HepG2 (cell line): ENCODE results near the gene MEI1. TPM values are rescaled to one million over a fixed set of nuclear protein-coding genes. Genes with fewer than 3 reads are reported as not detected.

Experiments
- CHD4 ChIP-seq: fragments of 200-600 bp; sonication (generic); IDR thresholded peaks from 2 replicates; pipeline ENCODE4 v1.7.0; 2017; ENCODE audit warnings: mild to moderate bottlenecking, low read length, borderline replicate concordance
- FOXM1 ChIP-seq: sonication (generic); formaldehyde crosslinking; IDR thresholded peaks from 2 replicates; pipeline ENCODE4 v1.5.0; 2020; ENCODE audit warnings: missing genetic modification reagents
- HNF4A ChIP-seq: sonication (generic); formaldehyde crosslinking; IDR thresholded peaks from 2 replicates; pipeline ENCODE4 v1.4.0; 2020; ENCODE audit warnings: missing genetic modification reagents
- KDM5A ChIP-seq: fragments of 200-600 bp; sonication (generic); IDR thresholded peaks from 2 replicates; pipeline ENCODE4 v1.7.0; 2018; ENCODE audit warnings: antibody characterized with exemption, mild to moderate bottlenecking, low read length, borderline replicate concordance
- NR2C2 ChIP-seq: sonication (generic); formaldehyde crosslinking; IDR thresholded peaks from 2 replicates; pipeline ENCODE4 v1.4.0; 2020; ENCODE audit warnings: missing genetic modification reagents, mild to moderate bottlenecking, moderate library complexity, borderline replicate concordance
- ZBTB40 ChIP-seq, 2 experiments: fragments of 450-650 bp in 1 of 2; sonication (generic) in 1 of 2; formaldehyde crosslinking in 1 of 2; IDR thresholded peaks; 2 replicates each; pipeline versions ENCODE4 v1.6.1 to v1.8.0; 2016 to 2022; ENCODE audit warnings: antibody characterized with exemption in 1 of 2, mild to moderate bottlenecking in 1 of 2, missing genetic modification reagents in 1 of 2
- ZBTB46 ChIP-seq: sonication (generic); formaldehyde crosslinking; IDR thresholded peaks from 2 replicates; pipeline ENCODE4 v1.4.0; 2020; ENCODE audit warnings: mild to moderate bottlenecking, missing genetic modification reagents, borderline replicate concordance
- ZNF34 ChIP-seq: sonication (generic); formaldehyde crosslinking; IDR thresholded peaks from 2 replicates; pipeline ENCODE4 v1.4.0; 2020; ENCODE audit warnings: mild to moderate bottlenecking, missing genetic modification reagents, borderline replicate concordance
- ZNF557 ChIP-seq: sonication (generic); formaldehyde crosslinking; IDR thresholded peaks from 2 replicates; pipeline ENCODE4 v1.4.0; 2020; ENCODE audit warnings: missing genetic modification reagents
- polyA plus RNA-seq, 8 experiments: library from polyadenylated mRNA; depleted of rRNA in 3 of 8; stranded (reverse) in 7 of 8; unstranded in 1 of 8; fragments of >200 nt; fragmentation: Illumina TruSeq in 4 of 8; extraction: Trizol in 4 of 8; gene quantifications; 2 replicates each; pipeline versions ENCODE4 v1.2.1 to v1.2.3, GENCODE V29; 2011 to 2016; ENCODE audit warnings: low read depth in 4 of 8, missing spikeins in 1 of 8, mixed read lengths in 1 of 8; ENCODE audit not compliant: insufficient read depth in 1 of 8
- total RNA-seq, 5 experiments: library from RNA; depleted of rRNA; stranded (reverse); fragments of >200 nt; fragmentation: Illumina TruSeq; extraction: Trizol; gene quantifications; 2 replicates each; pipeline ENCODE4 v1.2.3, GENCODE V29; 2016; ENCODE audit warnings: low read depth in 1 of 5
- TF ChIP-seq, protein P1 (sequence below): sonication (generic); formaldehyde crosslinking; IDR thresholded peaks from 2 replicates; pipeline ENCODE4 v1.4.0; 2020; ENCODE audit warnings: missing genetic modification reagents
- TF ChIP-seq, protein P2 (sequence below): sonication (generic); formaldehyde crosslinking; IDR thresholded peaks from 2 replicates; pipeline ENCODE4 v1.4.0; 2020; ENCODE audit warnings: mild to moderate bottlenecking, missing genetic modification reagents, borderline replicate concordance

MEI1 gene
- total and polyA plus RNA-seq, 2 of the 13 experiments (the other 11 are each of a cell fraction or from before 2014, with no cell fraction given), result 0.75 to 1.9 TPM

DNA sequence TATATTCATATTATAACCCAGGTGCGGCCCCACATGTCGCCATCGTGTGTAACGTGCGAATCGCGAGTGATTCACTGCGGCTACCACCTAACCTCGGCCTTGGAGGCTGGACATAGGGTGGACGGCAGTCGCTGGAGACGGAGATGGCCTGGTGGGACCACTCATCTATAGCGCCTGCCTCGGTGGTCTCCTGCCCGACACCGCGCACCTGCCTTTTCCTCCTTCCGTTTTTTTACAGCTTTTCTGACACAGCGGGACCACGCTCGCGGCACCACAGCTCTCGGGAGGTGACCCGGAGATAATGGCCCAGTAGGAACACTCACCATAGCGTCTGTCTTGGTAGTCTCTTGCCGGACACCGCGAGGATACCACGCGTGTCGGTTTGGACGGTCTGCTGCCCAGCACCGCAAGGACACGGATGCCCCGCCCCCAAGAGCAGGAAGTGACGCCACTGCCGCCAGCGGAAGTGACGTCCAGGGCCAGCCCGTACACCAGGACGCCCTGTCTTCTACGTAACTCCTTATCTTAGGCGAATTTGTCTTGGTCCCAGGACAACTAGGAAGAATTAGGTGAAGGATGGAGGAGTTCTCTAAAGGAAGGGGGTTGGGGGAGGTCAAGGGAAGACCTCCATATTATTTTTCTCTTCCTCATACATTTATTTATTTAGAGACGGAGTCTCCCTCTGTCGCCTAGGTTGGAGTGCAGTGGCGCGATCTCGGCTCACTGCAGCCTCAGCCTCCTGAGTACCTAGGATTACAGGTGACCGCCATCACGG lies 17.1 kb upstream of the MEI1 start (continued):
- TF ChIP-seq FOXM1 (CRISPR knock-in tag), result no peak
- peak; percentile 77 for TF ChIP-seq ZBTB40 (IDR thresholded peaks at IDR 0.05)
- TF ChIP-seq ZBTB40 (CRISPR knock-in tag; IDR thresholded peaks at IDR 0.05), result 0 out of 2 replicates have a peak, but pooled peaks have one; percentile 37
- peak; percentile 94 for TF ChIP-seq KDM5A
- no peak for TF ChIP-seq ZBTB46 (CRISPR knock-in tag)
- TF ChIP-seq, protein P1, sequence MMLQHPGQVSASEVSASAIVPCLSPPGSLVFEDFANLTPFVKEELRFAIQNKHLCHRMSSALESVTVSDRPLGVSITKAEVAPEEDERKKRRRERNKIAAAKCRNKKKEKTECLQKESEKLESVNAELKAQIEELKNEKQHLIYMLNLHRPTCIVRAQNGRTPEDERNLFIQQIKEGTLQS (CRISPR knock-in tag), result 0 out of 2 replicates have a peak, but pooled peaks have one; percentile 51
- peak; percentile 68; the same call in 1 of the 2 replicates for TF ChIP-seq NR2C2 (CRISPR knock-in tag)
- no peak; the same call in 1 of the 2 replicates for TF ChIP-seq HNF4A
- no peak for TF ChIP-seq ZNF34 (CRISPR knock-in tag)
- TF ChIP-seq ZNF557 (CRISPR knock-in tag), result no peak
- TF ChIP-seq CHD4, result no peak
- TF ChIP-seq, protein P2, sequence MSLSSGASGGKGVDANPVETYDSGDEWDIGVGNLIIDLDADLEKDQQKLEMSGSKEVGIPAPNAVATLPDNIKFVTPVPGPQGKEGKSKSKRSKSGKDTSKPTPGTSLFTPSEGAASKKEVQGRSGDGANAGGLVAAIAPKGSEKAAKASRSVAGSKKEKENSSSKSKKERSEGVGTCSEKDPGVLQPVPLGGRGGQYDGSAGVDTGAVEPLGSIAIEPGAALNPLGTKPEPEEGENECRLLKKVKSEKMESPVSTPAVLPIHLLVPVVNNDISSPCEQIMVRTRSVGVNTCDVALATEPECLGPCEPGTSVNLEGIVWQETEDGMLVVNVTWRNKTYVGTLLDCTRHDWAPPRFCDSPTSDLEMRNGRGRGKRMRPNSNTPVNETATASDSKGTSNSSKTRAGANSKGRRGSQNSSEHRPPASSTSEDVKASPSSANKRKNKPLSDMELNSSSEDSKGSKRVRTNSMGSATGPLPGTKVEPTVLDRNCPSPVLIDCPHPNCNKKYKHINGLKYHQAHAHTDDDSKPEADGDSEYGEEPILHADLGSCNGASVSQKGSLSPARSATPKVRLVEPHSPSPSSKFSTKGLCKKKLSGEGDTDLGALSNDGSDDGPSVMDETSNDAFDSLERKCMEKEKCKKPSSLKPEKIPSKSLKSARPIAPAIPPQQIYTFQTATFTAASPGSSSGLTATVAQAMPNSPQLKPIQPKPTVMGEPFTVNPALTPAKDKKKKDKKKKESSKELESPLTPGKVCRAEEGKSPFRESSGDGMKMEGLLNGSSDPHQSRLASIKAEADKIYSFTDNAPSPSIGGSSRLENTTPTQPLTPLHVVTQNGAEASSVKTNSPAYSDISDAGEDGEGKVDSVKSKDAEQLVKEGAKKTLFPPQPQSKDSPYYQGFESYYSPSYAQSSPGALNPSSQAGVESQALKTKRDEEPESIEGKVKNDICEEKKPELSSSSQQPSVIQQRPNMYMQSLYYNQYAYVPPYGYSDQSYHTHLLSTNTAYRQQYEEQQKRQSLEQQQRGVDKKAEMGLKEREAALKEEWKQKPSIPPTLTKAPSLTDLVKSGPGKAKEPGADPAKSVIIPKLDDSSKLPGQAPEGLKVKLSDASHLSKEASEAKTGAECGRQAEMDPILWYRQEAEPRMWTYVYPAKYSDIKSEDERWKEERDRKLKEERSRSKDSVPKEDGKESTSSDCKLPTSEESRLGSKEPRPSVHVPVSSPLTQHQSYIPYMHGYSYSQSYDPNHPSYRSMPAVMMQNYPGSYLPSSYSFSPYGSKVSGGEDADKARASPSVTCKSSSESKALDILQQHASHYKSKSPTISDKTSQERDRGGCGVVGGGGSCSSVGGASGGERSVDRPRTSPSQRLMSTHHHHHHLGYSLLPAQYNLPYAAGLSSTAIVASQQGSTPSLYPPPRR (CRISPR knock-in tag), result no peak; the same call in 1 of the 2 replicates
